Measurements from ENCODE around the gene ZRANB3. TPM values are rescaled to one million over a fixed set of nuclear protein-coding genes. Genes with fewer than 3 reads are reported as not detected.

Gene ZRANB3
- total RNA-seq, 4 donors from 2014 or later: 2.8 to 6.9 (median 6.0) TPM

GRCh38 chr2:135227386-135227785, 303.6 kb downstream of the ZRANB3 start:
- DNase-seq (ENCODE audit: low spot score in 2 of 2): no peak
- H3K4me3 ChIP-seq: no peak overlapping the region
- no peaks in the 10 kb centered on the region for H3K9me3 ChIP-seq
- H3K27me3 ChIP-seq: no peaks in the 10 kb centered on the region
- WGBS: 56% methylated on average over 1 of the region's 1 CpG
- H3K36me3 ChIP-seq: no peaks in the 10 kb centered on the region
- H3K27ac ChIP-seq: no peak overlapping the region
- no peak for TF ChIP-seq POLR2AphosphoS5 (IDR thresholded peaks at IDR 0.05)
- no peak for TF ChIP-seq POLR2A (IDR thresholded peaks at IDR 0.05)
- no peak for TF ChIP-seq EP300 (IDR thresholded peaks at IDR 0.05)
- no peak for TF ChIP-seq CTCF (IDR thresholded peaks at IDR 0.05)
- H3K4me1 ChIP-seq: no peaks in the 10 kb centered on the region

DNA sequence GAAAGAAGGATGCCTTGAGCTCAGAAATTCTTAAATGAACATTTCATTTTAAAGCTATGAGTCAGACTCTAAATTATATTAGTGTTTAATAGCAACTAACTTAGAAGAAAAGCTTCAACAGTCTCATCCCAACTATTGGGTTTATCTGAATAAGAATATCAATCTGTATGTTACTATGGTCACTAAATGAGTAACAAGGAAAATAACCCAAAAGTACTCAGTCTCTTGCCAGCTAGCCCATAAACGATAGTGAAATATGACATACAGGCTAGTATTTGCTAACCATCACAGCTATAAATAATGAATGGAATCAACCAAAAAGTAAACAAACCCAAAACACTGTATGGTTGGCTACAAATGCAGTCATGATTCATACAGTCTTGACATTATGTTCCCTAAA, 304.1 kb downstream of the ZRANB3 start:
- no peaks in the 10 kb centered on the region for H3K27me3 ChIP-seq

DNA sequence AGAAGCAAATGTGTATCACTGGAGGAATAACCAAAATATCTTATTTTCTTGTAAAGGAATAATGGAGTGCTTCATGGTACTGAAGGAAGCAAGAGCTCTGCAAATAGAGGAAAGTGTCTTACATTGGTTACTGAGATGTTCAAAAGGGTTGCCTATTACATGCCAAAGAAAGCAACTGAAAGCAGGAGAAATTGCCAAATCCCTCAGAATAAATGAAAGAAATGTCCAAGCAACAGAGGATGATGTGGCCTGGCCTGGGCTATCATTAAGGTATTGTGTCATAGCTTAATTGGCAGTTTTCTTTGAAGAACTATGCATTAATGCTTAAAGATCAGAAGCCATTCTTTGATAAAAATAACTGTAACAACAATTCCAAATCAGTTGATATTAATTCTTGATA, 305.2 kb downstream of the ZRANB3 start:
- TF ChIP-seq POLR2A (IDR thresholded peaks at IDR 0.05): no peak
- TF ChIP-seq EP300 (IDR thresholded peaks at IDR 0.05): no peak
- TF ChIP-seq CTCF (IDR thresholded peaks at IDR 0.05): no peak
- H3K27me3 ChIP-seq: no peaks in the 10 kb centered on the region
- H3K36me3 ChIP-seq: no peaks in the 10 kb centered on the region
- no peaks in the 10 kb centered on the region for H3K4me1 ChIP-seq
- no peak overlapping the region for H3K4me3 ChIP-seq
- H3K9me3 ChIP-seq: no peaks in the 10 kb centered on the region
- H3K27ac ChIP-seq: no peak overlapping the region
- no peak for DNase-seq (ENCODE audit: low spot score in 2 of 2)

More for the DNA sequence above, 304.1 kb downstream of the ZRANB3 start:
- TF ChIP-seq POLR2A (IDR thresholded peaks at IDR 0.05) (no peak), EP300 (IDR thresholded peaks at IDR 0.05) (no peak), CTCF (IDR thresholded peaks at IDR 0.05) (no peak), POLR2AphosphoS5 (IDR thresholded peaks at IDR 0.05) (no peak)
- H3K4me1 ChIP-seq: no peaks in the 10 kb centered on the region
- H3K9me3 ChIP-seq: no peaks in the 10 kb centered on the region
- H3K4me3 ChIP-seq: no peak overlapping the region
- H3K27ac ChIP-seq: no peak overlapping the region
- 41% methylated on average over 1 of the region's 1 CpG for WGBS
- no peak for DNase-seq (ENCODE audit: low spot score in 2 of 2)
- no peaks in the 10 kb centered on the region for H3K36me3 ChIP-seq

DNA sequence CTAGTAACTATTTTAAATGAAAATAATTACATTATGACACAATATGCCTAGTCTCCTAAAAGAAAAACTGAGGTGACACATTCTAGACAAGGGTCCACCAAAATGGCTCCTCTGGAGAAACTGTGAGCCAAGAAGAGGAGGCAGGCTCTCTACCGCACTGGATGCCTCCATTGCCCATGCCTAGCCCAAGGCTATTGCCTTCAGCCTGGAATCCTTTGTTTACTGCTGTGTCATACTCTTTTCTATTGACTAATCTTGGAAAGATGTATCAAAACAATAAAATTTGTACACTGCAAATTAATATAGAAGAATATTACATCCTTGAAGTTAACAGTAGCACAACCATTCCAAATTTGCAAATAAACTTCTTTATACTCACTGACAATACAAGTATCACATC, 311.8 kb downstream of the ZRANB3 start:
- Histone ChIP-seq H3K4me3 (no peak overlapping the region), H3K4me1 (no peaks in the 10 kb centered on the region), H3K36me3 (peaks cover 5% of the 10 kb centered on the region), H3K27ac (no peak overlapping the region), H3K27me3 (no peaks in the 10 kb centered on the region), H3K9me3 (no peaks in the 10 kb centered on the region)
- 91% methylated on average over 1 of the region's 1 CpG for WGBS
- TF ChIP-seq CTCF (IDR thresholded peaks at IDR 0.05) (no peak), POLR2AphosphoS5 (IDR thresholded peaks at IDR 0.05) (no peak), POLR2A (IDR thresholded peaks at IDR 0.05) (no peak), EP300 (IDR thresholded peaks at IDR 0.05) (no peak)
- DNase-seq (ENCODE audit: low spot score in 2 of 2): no peak

DNA sequence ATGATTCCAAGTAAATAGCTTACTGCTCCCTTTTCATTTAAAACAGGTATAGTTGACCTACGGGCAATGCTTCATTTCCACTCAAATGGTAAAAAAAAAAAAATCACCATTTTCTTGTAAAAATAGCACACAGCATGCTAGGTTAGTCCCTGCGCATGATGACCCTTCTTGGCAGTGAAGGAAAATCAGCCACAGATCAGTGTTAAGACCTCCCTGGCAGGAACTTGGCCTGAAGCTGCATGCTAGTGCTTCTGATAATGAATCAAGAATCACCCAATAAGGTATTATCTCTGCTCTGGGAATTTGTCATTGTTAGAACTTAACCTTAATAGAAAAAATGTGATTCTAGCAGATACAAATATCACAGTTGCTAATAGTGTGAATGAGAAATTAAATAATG, 312.6 kb downstream of the ZRANB3 start:
- H3K36me3 ChIP-seq: peaks cover 5% of the 10 kb centered on the region
- H3K4me1 ChIP-seq: no peaks in the 10 kb centered on the region
- no peaks in the 10 kb centered on the region for H3K27me3 ChIP-seq
- H3K27ac ChIP-seq: no peak overlapping the region
- TF ChIP-seq POLR2A (IDR thresholded peaks at IDR 0.05) (no peak), EP300 (IDR thresholded peaks at IDR 0.05) (no peak), CTCF (IDR thresholded peaks at IDR 0.05) (no peak), POLR2AphosphoS5 (IDR thresholded peaks at IDR 0.05) (no peak)
- 100% methylated on average over 2 of the region's 2 CpGs for WGBS
- H3K9me3 ChIP-seq: no peaks in the 10 kb centered on the region
- H3K4me3 ChIP-seq: no peak overlapping the region
- DNase-seq (ENCODE audit: low spot score in 2 of 2): no peak

All from suprapubic skin (tissue), 4 donors.